Neural cell (in vitro differentiated cells): ENCODE data around the gene MPPED1. TPM values are rescaled to one million over a fixed set of nuclear protein-coding genes. Genes with fewer than 3 reads are reported as not detected.

Experiments used
- H2AFZ ChIP-seq: fragments of 200-600, 300-800 bp; sonication (generic), shearing (Covaris generic); 2 replicates; pipeline ENCODE4 v1.6.0; 2014; ENCODE audit warnings: low read depth, mild to moderate bottlenecking, antibody characterized with exemption, low read length, moderate library complexity
- H3F3A ChIP-seq: fragments of 200-600 bp; shearing (Covaris generic); 2 replicates; pipeline ENCODE4 v1.6.1; 2016; ENCODE audit warnings: mild to moderate bottlenecking, moderate library complexity, mixed read lengths, antibody characterized with exemption, low read length; ENCODE audit not compliant: insufficient read depth, poor library complexity, severe bottlenecking
- H3K27ac ChIP-seq: fragments of 200-600, 300-800 bp; sonication (generic), shearing (Covaris generic); 2 replicates; pipeline ENCODE4 v1.5.1; 2014; ENCODE audit warnings: mild to moderate bottlenecking, low read length, moderate library complexity
- H3K27me3 ChIP-seq: fragments of 300-800, 200-600 bp; sonication (generic), shearing (Covaris generic); 2 replicates; pipeline ENCODE4 v1.6.0; 2014; ENCODE audit warnings: mild to moderate bottlenecking, low read depth, low read length, moderate library complexity; ENCODE audit not compliant: insufficient read depth
- H3K36me3 ChIP-seq: fragments of 300-800, 200-600 bp; sonication (generic), shearing (Covaris generic); 2 replicates; pipeline ENCODE4 v1.5.1; 2014; ENCODE audit warnings: mild to moderate bottlenecking, antibody characterized with exemption, low read length, moderate library complexity; ENCODE audit not compliant: insufficient read depth
- H3K4me2 ChIP-seq: fragments of 300-800, 200-600 bp; sonication (generic), shearing (Covaris generic); 2 replicates; pipeline ENCODE4 v1.6.0; 2014; ENCODE audit warnings: mild to moderate bottlenecking, low read length
- H3K4me3 ChIP-seq: fragments of 300-800, 200-600 bp; sonication (generic), shearing (Covaris generic); 2 replicates; pipeline ENCODE4 v1.5.1; 2014; ENCODE audit warnings: mild to moderate bottlenecking, low read length, moderate library complexity
- H3K79me2 ChIP-seq: fragments of 200-600 bp; shearing (Covaris generic); replicated peaks from 2 replicates; pipeline ENCODE4 v1.6.0; 2014; ENCODE audit warnings: mild to moderate bottlenecking, low read length, moderate library complexity; ENCODE audit not compliant: insufficient read depth
- H3K9ac ChIP-seq: fragments of 300-800, 200-600 bp; sonication (generic), shearing (Covaris generic); 2 replicates; pipeline ENCODE4 v1.6.1; 2016; ENCODE audit warnings: mild to moderate bottlenecking, low read length, mixed read lengths
- H3K9me2 ChIP-seq: fragments of 200-600 bp; shearing (Covaris generic); 2 replicates; pipeline ENCODE4 v1.6.1; 2016; ENCODE audit warnings: mild to moderate bottlenecking, low read length, mixed read lengths; ENCODE audit not compliant: insufficient read depth
- H3K9me3 ChIP-seq: fragments of 200-600, 300-800 bp; sonication (generic), shearing (Covaris generic); 2 replicates; pipeline ENCODE4 v1.6.1; 2016; ENCODE audit warnings: mild to moderate bottlenecking, mixed run types, low read length, moderate library complexity, mixed read lengths
- H4K20me1 ChIP-seq: fragments of 200-600 bp; shearing (Covaris generic); 2 replicates; pipeline ENCODE4 v1.6.1; 2016; ENCODE audit warnings: mild to moderate bottlenecking, mixed run types; ENCODE audit not compliant: insufficient read depth
- EP300 ChIP-seq: fragments of 450-650 bp; conservative IDR thresholded peaks from 2 replicates; pipeline ENCODE4 v1.6.1; 2014; ENCODE audit warnings: antibody characterized with exemption, mild to moderate bottlenecking, moderate library complexity; ENCODE audit not compliant: poor library complexity, severe bottlenecking
- EZH2 ChIP-seq: fragments of 200-600, 300-800 bp; shearing (Covaris generic), sonication (generic); IDR thresholded peaks from 2 replicates; pipeline ENCODE4 v1.6.1; 2014; ENCODE audit warnings: antibody characterized with exemption, low read length, borderline replicate concordance, mild to moderate bottlenecking; ENCODE audit not compliant: insufficient read depth, poor library complexity, severe bottlenecking
- MXI1 ChIP-seq: fragments of 450-650 bp; conservative IDR thresholded peaks from 2 replicates; pipeline ENCODE4 v1.6.1; 2014; ENCODE audit warnings: antibody characterized with exemption, mild to moderate bottlenecking; ENCODE audit not compliant: poor library complexity, severe bottlenecking
- POLR2AphosphoS5 ChIP-seq: IDR thresholded peaks from 2 replicates; pipeline ENCODE4 v1.6.1; 2012
- RAD21 ChIP-seq: fragments of 450-650 bp; conservative IDR thresholded peaks from 2 replicates; pipeline ENCODE4 v1.6.1; 2014; ENCODE audit warnings: antibody characterized with exemption, mild to moderate bottlenecking, moderate library complexity
- SMC3 ChIP-seq: fragments of 450-650 bp; conservative IDR thresholded peaks from 2 replicates; pipeline ENCODE4 v1.6.1; 2014; ENCODE audit warnings: antibody characterized with exemption, mild to moderate bottlenecking, moderate library complexity; ENCODE audit not compliant: poor library complexity
- TAF1 ChIP-seq: IDR thresholded peaks from 2 replicates; pipeline ENCODE4 v1.6.1; 2012; ENCODE audit warnings: low read depth
- polyA plus RNA-seq: library from polyadenylated mRNA; depleted of rRNA; stranded (reverse); fragments of >200 nt; gene quantifications from 2 replicates; pipeline ENCODE4 v1.2.3, GENCODE V29; 2014
- TF ChIP-seq, protein P1 (sequence below): fragments of 450-650 bp; IDR thresholded peaks from 2 replicates; pipeline ENCODE4 v1.5.1; 2014; ENCODE audit warnings: antibody characterized with exemption, mild to moderate bottlenecking, moderate library complexity; ENCODE audit not compliant: poor library complexity, severe bottlenecking
- TF ChIP-seq, protein P2 (sequence below): IDR thresholded peaks from 2 replicates; pipeline ENCODE4 v1.6.1; 2012; ENCODE audit warnings: borderline replicate concordance

MPPED1 gene
- polyA plus RNA-seq, 1 donor from 2014 or later = 33.4 TPM

DNA sequence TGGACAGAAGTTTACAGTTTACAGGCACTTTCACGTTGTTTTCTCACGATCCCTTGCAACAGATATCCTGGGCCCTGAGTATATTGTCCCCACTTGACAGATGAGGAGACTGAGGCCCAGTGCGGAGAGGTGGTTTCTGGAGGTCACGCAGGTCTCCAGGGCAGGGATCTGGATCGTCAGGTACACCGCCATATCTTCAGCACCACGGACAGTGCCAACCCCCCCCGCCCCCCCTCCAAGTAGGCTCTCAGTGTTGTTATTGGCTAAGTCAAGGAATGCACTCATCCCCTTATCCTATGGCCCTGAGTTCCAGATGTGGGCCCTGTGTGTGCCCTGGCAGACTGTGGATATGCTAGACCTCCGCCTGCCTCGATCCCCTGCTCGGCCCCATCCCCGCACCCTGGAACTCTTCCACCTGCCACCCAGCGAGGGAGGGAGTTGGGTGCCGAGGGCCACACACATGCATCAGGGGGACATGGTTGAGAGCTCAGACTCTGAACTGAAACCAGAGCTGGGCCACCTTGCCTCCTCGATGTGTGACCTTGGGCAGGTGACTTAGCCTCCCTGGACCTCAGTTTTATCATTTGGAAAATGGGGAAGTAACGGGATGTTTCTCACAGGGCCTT lies 37.5 kb downstream of the MPPED1 start:
- no peak overlapping the region for H2AFZ ChIP-seq
- TF ChIP-seq SMC3 = no peak
- no peak for TF ChIP-seq RAD21
- TF ChIP-seq, protein P1, sequence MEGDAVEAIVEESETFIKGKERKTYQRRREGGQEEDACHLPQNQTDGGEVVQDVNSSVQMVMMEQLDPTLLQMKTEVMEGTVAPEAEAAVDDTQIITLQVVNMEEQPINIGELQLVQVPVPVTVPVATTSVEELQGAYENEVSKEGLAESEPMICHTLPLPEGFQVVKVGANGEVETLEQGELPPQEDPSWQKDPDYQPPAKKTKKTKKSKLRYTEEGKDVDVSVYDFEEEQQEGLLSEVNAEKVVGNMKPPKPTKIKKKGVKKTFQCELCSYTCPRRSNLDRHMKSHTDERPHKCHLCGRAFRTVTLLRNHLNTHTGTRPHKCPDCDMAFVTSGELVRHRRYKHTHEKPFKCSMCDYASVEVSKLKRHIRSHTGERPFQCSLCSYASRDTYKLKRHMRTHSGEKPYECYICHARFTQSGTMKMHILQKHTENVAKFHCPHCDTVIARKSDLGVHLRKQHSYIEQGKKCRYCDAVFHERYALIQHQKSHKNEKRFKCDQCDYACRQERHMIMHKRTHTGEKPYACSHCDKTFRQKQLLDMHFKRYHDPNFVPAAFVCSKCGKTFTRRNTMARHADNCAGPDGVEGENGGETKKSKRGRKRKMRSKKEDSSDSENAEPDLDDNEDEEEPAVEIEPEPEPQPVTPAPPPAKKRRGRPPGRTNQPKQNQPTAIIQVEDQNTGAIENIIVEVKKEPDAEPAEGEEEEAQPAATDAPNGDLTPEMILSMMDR = no peak
- no peaks in the 10 kb centered on the region for H3K79me2 ChIP-seq
- H3K36me3 ChIP-seq = no peaks in the 10 kb centered on the region
- H3K9me2 ChIP-seq = no peaks in the 10 kb centered on the region
- no peaks in the 10 kb centered on the region for H3K9me3 ChIP-seq
- no peak overlapping the region for H3K4me2 ChIP-seq
- H3F3A ChIP-seq = peaks cover 3% of the 10 kb centered on the region
- H3K9ac ChIP-seq = no peak overlapping the region
- H4K20me1 ChIP-seq = no peaks in the 10 kb centered on the region
- no peak overlapping the region for H3K4me3 ChIP-seq
- H3K27me3 ChIP-seq = no peaks in the 10 kb centered on the region
- H3K27ac ChIP-seq = no peak overlapping the region

DNA sequence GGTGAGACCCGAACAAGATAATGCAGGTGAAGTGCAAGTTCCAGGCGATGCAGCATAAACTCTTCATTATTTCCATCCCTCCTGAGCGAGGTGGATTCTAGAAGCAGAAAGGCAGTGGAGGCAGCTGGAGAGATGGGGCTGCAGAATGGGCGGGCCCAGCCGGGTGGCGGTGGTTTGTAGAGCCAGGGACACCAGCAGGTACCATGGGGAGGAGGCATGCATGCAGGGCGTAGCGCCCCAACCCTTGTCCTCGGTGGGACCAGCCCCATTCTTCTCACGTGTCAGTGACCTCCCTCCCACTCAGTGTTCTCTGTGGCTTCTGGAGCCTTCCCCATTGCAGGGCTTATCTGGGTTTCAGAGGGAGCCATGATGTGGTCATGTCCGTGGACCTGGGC lies 38.0 kb downstream of the MPPED1 start:
- no peak for TF ChIP-seq MXI1
- TF ChIP-seq SMC3 = no peak

DNA sequence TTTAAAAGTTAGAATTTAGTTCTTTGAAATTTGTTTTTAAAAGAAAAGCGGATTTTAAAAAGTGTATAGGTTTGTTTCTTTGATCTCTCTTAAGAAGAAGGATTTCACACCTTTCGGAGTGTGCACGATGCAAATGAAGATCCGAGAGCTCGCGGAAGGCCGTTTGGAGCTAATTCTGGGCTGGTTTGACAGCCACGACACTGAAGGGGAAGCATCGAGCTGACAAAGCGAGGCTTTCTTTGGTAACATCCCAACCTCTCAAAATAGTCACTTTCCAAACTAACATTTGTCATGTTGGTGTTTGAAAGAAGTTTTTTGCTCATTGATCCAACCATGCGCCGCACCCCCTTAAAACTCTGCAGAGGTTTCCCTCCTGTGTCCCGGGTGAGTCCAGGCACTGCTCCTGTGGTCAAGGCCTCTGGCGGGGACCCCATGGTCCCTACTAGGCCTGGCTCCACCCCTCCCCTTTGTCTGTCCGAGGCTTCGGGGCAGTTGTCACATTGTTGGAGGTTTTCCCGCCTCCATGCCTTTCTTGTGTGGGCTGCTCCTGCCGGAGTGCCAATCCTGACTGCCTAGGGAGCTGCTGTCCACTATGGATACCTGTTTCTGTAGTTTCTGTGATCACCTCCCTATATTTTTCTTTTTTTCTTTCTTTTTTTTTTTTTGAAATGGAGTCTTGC lies 39.7 kb downstream of the MPPED1 start:
- Histone ChIP-seq H3K27ac (no peak overlapping the region), H3K9me2 (no peaks in the 10 kb centered on the region), H3K4me2 (no peak overlapping the region), H4K20me1 (no peaks in the 10 kb centered on the region), H3K36me3 (no peaks in the 10 kb centered on the region), H3F3A (peaks cover 3% of the 10 kb centered on the region), H3K9ac (no peak overlapping the region), H3K27me3 (no peaks in the 10 kb centered on the region), H3K4me3 (no peak overlapping the region), H3K79me2 (no peaks in the 10 kb centered on the region), H3K9me3 (no peaks in the 10 kb centered on the region), H2AFZ (no peak overlapping the region)
- TF ChIP-seq RAD21 = no peak
- TF ChIP-seq, protein P1 = no peak
- no peak for TF ChIP-seq SMC3
- no peak for TF ChIP-seq POLR2AphosphoS5
- no peak for TF ChIP-seq EP300
- TF ChIP-seq MXI1 = no peak
- TF ChIP-seq EZH2 = no peak
- TF ChIP-seq, protein P2, sequence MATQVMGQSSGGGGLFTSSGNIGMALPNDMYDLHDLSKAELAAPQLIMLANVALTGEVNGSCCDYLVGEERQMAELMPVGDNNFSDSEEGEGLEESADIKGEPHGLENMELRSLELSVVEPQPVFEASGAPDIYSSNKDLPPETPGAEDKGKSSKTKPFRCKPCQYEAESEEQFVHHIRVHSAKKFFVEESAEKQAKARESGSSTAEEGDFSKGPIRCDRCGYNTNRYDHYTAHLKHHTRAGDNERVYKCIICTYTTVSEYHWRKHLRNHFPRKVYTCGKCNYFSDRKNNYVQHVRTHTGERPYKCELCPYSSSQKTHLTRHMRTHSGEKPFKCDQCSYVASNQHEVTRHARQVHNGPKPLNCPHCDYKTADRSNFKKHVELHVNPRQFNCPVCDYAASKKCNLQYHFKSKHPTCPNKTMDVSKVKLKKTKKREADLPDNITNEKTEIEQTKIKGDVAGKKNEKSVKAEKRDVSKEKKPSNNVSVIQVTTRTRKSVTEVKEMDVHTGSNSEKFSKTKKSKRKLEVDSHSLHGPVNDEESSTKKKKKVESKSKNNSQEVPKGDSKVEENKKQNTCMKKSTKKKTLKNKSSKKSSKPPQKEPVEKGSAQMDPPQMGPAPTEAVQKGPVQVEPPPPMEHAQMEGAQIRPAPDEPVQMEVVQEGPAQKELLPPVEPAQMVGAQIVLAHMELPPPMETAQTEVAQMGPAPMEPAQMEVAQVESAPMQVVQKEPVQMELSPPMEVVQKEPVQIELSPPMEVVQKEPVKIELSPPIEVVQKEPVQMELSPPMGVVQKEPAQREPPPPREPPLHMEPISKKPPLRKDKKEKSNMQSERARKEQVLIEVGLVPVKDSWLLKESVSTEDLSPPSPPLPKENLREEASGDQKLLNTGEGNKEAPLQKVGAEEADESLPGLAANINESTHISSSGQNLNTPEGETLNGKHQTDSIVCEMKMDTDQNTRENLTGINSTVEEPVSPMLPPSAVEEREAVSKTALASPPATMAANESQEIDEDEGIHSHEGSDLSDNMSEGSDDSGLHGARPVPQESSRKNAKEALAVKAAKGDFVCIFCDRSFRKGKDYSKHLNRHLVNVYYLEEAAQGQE = no peak
- TF ChIP-seq TAF1 = no peak

More for the DNA sequence above, 38.0 kb downstream of the MPPED1 start:
- H4K20me1 ChIP-seq = no peaks in the 10 kb centered on the region
- no peak overlapping the region for H2AFZ ChIP-seq
- H3K27ac ChIP-seq = no peak overlapping the region
- no peaks in the 10 kb centered on the region for H3K79me2 ChIP-seq
- H3K9me2 ChIP-seq = no peaks in the 10 kb centered on the region
- no peak overlapping the region for H3K9ac ChIP-seq
- peaks cover 3% of the 10 kb centered on the region for H3F3A ChIP-seq
- H3K9me3 ChIP-seq = no peaks in the 10 kb centered on the region
- no peak overlapping the region for H3K4me3 ChIP-seq
- no peaks in the 10 kb centered on the region for H3K36me3 ChIP-seq
- no peaks in the 10 kb centered on the region for H3K27me3 ChIP-seq
- no peak overlapping the region for H3K4me2 ChIP-seq
